Astrocyte of the cerebellum (primary cell): Measurements from ENCODE around the gene R3HDML.

ENCODE experiments used
- DNase-seq: peaks from one replicate; pipeline ENCODE4 v3.0.0-alpha.2; 2011; ENCODE audit warnings: low read depth
- H3K4me3 ChIP-seq: 2 replicates; pipeline ENCODE4 v1.5.1; 2011; ENCODE audit warnings: mild to moderate bottlenecking, low read depth, low read length, moderate library complexity
- in situ Hi-C: cut with HindIII; loops from 2 replicates; pipeline ENCODE4 v1.10.0; 2017; ENCODE audit warnings: low sequenced_read_pairs
- TF ChIP-seq, protein P1 (sequence below): IDR thresholded peaks from 2 replicates; pipeline ENCODE4 v1.5.1; 2012; ENCODE audit warnings: low read length, low read depth, moderate library complexity, mild to moderate bottlenecking; ENCODE audit errors: missing control alignments

R3HDML gene

DNA sequence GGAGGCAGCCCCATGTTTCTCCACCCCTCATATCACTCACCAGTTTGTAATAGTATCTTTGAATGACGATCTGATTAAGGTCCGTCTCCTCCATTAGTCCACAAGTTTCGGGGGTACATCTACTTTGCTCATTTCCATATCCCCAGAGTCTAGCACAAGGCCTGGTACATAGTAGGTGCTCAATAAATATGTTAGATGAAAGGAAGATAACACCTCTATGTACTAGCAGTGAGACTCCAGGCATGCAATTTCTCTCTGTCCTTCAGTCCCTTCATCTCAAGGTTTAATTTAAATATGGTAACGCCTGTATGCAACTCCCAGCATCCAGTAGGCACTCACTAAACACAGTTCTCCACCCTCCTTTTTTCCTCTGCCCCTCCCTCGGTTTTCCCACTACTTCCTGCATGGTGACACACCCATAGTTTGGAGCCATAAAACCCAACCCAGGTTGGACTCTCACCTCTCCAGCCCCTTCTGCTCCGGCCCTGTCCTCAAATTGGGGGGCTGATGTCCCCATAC, 18.2 kb downstream of the R3HDML start:
- in situ Hi-C loops, result no loop called here
- TF ChIP-seq, protein P1, sequence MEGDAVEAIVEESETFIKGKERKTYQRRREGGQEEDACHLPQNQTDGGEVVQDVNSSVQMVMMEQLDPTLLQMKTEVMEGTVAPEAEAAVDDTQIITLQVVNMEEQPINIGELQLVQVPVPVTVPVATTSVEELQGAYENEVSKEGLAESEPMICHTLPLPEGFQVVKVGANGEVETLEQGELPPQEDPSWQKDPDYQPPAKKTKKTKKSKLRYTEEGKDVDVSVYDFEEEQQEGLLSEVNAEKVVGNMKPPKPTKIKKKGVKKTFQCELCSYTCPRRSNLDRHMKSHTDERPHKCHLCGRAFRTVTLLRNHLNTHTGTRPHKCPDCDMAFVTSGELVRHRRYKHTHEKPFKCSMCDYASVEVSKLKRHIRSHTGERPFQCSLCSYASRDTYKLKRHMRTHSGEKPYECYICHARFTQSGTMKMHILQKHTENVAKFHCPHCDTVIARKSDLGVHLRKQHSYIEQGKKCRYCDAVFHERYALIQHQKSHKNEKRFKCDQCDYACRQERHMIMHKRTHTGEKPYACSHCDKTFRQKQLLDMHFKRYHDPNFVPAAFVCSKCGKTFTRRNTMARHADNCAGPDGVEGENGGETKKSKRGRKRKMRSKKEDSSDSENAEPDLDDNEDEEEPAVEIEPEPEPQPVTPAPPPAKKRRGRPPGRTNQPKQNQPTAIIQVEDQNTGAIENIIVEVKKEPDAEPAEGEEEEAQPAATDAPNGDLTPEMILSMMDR, result no peak
- H3K4me3 ChIP-seq, result no peak overlapping the region
- DNase-seq, result no peak

DNA sequence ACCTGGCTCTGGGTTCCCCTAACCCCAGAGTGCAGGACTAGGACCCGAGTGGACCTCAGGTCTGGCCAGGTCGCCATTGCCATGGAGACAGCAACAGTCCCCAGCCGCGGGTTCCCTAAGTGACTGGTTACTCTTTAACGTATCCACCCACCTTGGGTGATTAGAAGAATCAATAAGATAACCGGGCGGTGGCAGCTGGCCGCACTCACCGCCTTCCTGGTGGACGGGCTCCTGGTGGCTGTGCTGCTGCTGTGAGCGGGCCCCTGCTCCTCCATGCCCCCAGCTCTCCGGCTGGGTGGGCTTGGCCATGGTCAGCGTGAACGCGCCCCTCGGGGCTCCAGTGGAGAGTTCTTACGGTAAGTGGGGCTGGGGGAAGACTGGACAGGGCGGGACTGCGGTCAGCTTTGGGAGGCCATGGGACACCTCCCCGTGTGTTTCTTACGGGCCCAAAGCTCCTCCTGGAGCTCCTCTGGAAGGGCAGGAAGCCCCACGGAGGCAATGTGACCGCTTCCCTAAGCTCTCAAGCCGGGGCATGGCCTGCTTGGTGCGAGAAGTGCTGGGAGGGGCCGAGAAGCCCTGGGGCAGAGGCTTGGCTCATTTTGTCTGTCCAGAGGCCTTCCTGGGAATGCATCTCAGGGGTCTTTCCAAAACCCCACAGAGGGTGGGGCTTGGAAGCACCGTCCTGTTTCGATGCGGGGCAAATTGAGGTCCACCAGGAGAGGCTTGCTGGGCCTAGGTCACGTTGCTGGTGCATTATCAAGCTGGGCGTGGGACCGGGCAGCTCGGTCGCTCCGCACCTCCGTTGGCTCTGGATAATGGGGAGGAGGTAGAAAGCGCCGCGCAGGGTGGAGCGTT, 18.9 kb downstream of the R3HDML start, which contains the start of gene HNF4A:
HNF4A (plus strand) TSS at position 202 of the 855 bp plus-strand sequence; CDS start at position 308, 106 bp downstream.
- DNase-seq, result no peak
- TF ChIP-seq, protein P1, result no peak
- H3K4me3 ChIP-seq, result no peak within 1 kb of the TSS
- in situ Hi-C loops, result no loop called here

DNA sequence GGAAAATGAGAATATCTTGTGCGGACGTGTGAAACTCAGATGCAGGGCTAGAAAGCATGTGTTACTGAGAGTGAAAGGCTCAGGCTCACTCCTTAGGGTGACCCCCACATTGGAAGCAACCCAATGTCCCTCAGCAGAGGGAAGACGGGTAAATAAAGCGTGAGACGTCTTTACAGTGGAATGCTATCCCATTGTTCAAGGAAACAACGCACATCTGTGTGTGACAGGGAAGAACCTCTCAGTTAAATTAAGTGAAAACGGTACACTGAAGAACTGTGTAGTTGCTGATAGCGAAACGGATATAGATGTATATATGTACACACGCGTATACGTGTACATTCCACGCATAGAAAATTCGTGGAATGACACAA, 19.5 kb downstream of the R3HDML start:
- in situ Hi-C loops, result no loop called here
- H3K4me3 ChIP-seq, result no peak overlapping the region
- DNase-seq, result no peak
- TF ChIP-seq, protein P1, result no peak

DNA sequence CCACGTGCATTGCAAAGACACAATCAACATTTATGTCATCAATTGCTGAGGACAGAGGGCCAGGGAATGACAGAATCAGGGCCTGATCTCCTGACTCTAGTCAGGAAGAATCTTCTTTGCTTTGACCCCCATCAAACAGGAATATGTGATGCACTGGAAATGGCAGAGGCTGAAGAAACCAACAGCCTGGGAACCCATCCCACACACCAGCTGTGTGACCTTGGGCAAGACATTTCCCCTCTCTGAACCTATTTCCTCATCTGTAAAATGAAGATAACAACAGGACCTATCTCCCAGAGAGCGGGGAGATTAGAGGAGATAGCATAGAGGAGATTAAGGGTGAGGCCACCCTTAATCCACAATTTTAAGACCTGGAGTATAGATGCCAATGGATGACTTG, 20.2 kb downstream of the R3HDML start:
- in situ Hi-C loops, result no loop called here
- no peak overlapping the region for H3K4me3 ChIP-seq
- no peak for DNase-seq
- TF ChIP-seq, protein P1, result no peak

DNA sequence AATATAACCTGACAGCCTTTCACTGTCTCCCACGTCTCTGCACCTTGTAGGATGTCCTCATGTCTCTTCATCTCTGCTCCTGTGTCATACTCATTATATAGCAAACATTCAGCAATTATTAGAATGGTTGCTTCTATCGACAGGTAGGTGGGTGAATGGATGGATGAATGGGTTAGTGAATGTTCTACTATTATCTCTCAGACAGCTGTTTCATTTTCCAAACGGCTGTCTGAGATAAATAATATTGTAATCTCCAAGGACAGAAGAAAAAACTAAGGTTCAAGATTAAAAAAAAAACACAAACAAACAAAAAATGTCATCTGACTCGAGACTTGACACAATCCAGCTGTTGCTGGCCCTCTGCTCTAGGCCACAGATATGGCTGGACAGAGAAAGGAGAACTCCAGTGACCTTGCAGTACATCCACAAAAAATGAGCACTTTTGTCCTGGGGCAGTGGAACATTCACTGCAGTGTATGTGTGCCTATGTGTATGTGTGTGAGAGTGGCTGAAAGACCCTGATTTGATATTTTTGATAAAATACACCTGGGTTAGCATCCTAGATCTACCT, 20.8 kb downstream of the R3HDML start:
- TF ChIP-seq, protein P1, result no peak
- in situ Hi-C loops, result no loop called here
- no peak for DNase-seq

DNA sequence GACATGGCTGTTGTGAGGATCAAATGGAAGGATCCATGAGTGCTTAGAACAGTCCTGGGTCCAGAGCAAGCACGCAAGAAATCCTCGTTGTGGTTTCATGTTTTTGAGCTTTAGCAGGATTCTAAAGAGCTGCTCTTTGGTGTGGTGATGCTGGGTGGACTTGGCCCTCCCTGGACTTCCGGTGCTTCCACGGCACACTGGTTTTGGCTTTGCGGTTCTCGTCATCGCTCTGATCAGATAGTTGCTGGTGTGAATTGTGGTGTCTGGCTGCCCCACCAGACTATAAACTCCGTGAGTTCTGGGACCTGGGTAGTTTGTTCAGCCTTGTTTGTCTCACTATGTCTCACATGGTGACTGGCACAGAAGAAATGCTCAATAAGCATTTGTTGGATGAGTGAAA, 21.9 kb downstream of the R3HDML start:
- no peak overlapping the region for H3K4me3 ChIP-seq
- DNase-seq, result no peak
- in situ Hi-C loops, result no loop called here
- TF ChIP-seq, protein P1, result no peak

More for the DNA sequence above, 20.8 kb downstream of the R3HDML start:
- H3K4me3 ChIP-seq, result no peak overlapping the region
